ENCODE data around the gene KRT17.

DNA sequence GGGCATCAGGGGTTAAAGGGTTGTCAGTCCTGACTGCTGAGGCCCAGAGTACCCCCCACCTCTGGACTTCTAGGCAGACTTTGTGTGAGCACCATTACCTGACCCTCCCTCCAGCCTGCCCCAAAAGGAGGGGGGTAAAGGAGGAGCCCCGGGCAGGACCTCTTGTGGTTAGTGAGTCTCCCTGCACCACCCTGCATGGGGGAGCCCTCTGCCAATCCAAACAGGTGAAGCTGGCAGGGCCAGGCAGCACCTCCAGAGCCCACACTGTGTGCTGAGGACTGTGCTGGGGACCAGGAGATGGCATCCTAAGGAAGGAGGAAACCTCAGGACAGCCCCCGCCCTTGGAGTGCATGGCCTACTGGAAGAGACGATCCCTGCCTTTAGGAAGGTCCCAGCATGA, 35.1 kb downstream of the KRT17 start:
- TF ChIP-seq, protein P1, sequence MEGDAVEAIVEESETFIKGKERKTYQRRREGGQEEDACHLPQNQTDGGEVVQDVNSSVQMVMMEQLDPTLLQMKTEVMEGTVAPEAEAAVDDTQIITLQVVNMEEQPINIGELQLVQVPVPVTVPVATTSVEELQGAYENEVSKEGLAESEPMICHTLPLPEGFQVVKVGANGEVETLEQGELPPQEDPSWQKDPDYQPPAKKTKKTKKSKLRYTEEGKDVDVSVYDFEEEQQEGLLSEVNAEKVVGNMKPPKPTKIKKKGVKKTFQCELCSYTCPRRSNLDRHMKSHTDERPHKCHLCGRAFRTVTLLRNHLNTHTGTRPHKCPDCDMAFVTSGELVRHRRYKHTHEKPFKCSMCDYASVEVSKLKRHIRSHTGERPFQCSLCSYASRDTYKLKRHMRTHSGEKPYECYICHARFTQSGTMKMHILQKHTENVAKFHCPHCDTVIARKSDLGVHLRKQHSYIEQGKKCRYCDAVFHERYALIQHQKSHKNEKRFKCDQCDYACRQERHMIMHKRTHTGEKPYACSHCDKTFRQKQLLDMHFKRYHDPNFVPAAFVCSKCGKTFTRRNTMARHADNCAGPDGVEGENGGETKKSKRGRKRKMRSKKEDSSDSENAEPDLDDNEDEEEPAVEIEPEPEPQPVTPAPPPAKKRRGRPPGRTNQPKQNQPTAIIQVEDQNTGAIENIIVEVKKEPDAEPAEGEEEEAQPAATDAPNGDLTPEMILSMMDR (IDR thresholded peaks at IDR 0.05): no peak
- TF ChIP-seq POLR2A (IDR thresholded peaks at IDR 0.05): no peak

All from lower leg skin (tissue), 3 donors.